GM08714 (cell line): ENCODE data around the gene CACNA2D2.
A peak's percentile ranks its signal among the peaks of the same experiment; 100 is the strongest.

Source experiments
- H3K4me3 ChIP-seq: fragments of 200-500 bp; sonication (Bioruptor generic); 2 replicates; pipeline ENCODE4 v1.5.1; 2014; ENCODE audit warnings: mild to moderate bottlenecking, low read length, inconsistent platforms
- ZNF274 ChIP-seq: IDR thresholded peaks from 2 replicates; pipeline ENCODE4 v1.6.1; 2012; ENCODE audit warnings: mild to moderate bottlenecking, low read depth, low read length

The CACNA2D2 gene

DNA sequence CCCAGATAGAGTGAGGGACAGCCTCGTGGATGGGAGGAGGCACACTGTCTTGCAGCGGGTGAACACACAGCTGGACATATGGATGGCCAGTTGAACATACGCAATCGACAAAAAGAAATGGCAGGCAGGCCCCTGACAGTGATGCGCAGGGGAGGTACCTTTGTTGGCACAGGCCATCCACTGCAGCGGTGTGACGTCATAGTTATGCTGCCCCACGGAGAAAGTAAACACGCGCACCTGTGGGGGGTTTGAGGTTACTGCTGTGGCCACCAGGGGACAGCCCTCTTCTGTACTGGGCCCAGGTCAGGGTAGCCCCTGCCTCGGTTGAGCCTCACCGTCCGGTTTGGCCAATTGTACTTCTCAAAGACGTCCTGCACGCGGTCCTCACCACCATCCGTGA is 124.7 kb downstream of the CACNA2D2 start:
- TF ChIP-seq ZNF274: no peak
- H3K4me3 ChIP-seq: no peak overlapping the region

DNA sequence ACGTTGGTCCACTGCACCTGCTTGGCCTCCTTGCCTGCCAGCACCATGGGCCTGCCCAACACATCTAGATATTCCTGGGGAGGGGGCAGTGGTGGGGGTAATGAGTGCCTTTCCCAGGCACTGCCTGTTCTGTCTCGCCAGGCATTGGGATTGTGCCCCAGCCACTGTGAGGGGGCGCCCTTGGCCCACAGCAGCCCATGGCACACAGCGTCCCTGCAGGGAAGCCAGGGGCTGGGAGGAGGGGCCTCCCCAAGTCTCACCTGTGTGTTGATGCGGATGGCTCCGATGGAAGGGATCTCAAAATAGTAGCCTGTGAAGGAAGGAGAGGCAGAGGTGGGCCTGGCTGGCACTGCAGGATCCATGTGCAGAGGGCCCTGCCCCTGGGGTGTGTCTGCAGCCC is 125.4 kb downstream of the CACNA2D2 start:
- H3K4me3 ChIP-seq: no peak overlapping the region
- TF ChIP-seq ZNF274: no peak

DNA sequence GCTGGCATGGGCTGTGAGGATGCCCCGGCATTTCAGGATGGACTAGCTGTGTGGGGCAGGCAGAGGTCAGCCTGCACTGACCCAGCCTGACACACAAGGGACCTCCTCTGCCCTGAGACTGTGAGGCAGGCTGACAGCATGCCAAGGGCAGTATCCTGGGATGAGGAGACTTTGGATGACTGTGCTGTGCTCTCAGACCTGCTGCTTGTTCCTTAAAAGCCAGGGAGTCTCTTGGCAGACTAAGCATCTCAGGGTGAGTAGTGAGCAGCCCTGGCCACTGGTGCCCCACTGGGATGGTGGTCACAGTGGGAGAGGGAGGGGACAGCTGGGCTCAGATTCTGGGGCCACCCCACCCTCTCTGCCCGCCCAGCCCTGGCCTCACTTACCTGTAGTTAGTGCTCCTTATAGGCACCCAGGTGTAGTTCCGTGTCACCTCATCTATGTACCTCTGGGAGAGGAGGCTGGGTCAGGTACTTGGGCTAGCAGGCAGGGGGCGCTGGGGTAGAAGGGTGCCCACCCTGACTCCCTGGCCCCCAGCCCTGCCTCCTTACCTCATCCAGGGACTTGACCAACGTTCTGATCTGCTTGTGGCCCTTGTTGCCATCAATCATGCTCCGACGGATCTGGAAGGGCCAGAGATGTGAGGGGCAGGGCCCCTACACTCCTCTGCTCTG is 128.0 kb downstream of the CACNA2D2 start:
- no peak for TF ChIP-seq ZNF274
- no peak overlapping the region for H3K4me3 ChIP-seq

DNA sequence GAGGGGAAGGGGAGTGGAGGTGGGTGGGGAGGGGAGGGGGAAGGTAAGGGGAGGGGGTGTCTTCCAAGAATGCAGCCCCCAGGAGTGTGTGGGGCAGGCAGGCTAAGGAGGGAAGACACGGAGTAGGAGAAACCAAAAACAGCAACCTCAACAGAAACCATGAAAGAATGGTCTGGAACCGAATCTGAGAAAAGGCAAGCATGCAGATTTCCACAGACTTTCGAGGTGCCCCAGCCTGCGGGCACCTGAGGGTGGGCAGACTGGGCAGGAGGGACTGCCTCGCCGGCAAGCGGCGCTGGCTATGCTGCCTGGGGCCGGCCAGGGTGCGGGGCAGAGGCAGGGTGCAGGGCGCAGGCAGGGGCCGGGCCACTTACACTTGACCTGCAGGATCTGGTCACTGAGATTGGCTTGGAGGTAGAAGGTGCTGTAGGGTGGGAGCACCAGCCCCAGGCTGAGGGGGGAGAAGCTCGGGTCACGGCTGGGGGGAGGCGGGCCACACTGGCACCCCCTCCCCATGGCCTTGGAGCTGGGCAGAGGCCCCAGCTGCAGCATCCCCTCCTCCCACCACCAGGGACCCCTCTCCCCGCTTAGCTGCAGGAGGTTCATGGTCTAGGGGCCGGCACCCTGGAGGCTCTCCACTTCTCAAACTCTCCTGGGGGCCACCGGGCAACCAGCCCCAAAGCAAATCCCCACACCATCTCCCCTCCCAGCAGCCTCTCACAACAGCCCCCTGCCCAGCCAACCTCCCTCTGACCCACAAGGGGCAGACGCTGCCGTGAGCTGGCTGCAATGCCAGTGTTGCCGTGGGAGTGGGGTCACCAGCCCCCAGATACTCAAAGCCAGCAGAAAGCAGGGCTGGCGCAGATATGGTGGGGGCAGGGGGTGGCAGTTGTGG is 128.8 kb downstream of the CACNA2D2 start:
- TF ChIP-seq ZNF274: no peak
- no peak overlapping the region for H3K4me3 ChIP-seq

DNA sequence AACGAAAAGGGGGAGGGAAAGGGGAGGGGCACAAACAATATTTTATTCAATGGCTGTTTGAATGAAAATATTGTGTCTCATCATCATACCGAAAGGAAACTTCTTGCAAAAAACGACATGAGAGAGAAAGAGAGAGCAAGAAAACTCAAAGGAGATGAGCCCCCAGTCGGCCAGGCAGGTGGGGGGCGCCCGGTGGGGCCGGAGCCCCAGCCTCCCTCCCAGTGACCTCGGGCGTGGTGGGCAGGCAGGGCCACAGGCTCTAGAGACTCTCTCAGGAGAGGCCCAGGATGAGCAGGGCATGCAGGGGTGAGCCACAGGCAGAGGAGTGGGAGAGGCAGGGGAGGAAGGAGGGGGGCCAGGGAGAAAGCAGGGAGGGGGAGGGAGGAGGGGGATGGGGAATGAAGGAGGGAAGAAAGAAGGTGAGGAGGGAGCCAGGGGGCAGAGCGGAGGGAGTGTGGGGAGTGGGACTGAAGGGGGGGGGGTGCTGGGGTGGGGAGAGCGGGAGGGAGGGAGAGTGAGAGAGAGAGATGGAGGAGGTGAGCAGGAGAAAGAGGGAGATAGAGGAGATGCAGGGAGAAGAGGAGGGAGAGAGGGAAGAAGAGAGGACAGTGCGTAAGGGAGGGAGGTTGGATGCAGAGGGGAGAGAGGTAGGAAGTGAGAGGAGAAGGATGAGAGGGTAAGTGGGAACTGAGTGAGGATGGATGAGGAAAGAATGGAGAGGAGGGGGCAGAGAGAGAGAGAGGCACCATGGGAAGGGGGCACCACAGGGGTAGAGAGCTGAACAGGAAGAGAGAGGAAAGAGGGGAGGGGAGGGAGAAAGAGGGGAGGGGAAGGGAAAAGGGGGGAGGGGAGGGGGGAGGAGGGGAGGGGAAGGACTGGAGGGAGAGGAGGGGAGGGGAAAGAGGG is 130.0 kb downstream of the CACNA2D2 start:
- H3K4me3 ChIP-seq: no peak overlapping the region
- no peak for TF ChIP-seq ZNF274

DNA sequence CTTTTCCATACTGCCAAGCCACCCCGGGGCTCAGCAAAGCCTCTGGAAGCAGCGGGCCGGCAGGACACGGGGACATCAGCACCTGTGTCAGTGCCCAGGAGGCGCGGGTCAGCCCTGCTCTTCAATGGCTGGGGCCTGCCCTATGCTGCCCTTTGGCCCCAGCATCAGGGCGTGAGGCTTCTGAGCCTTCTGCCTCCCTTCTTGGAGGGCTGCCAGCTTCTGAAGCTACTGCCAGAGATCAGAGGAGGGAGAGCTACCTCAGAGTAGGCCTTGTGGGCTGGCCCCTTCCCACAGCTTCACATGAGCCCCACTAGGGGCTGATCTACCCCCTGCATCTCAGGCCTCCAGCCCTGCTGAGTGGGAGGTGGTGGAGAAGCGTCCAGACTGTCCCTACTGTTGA is 131.1 kb downstream of the CACNA2D2 start:
- no peak for TF ChIP-seq ZNF274

DNA sequence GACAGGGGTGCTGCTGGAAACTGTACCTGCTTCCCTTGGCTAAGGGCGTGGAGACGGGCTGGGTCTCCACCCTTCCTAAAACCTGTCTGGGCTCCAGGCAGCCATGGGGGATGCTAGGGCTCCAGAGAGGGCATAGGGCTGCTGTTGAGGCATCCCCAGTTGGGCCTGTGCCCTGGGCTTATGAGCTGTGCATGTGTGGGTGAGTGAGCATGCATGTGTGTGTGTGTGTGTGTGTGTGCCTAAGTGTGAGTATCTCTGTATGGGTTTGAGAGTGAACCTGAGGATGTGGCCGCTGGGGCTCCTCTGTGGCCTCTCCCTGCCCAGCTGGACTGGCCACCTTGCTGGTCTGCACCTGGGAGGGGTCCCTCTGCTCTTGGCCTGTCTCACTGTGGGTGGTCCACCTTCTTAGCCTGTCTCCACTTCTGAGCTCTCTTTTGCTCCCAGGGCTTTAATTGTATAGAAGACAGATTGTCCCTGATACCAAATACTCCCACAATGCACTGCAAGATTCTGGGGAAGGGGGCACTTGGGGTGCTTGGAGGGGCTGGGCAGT is 132.2 kb downstream of the CACNA2D2 start:
- no peak for TF ChIP-seq ZNF274
- H3K4me3 ChIP-seq: no peak overlapping the region

More for the DNA sequence above, 131.1 kb downstream of the CACNA2D2 start:
- H3K4me3 ChIP-seq: no peak overlapping the region

DNA sequence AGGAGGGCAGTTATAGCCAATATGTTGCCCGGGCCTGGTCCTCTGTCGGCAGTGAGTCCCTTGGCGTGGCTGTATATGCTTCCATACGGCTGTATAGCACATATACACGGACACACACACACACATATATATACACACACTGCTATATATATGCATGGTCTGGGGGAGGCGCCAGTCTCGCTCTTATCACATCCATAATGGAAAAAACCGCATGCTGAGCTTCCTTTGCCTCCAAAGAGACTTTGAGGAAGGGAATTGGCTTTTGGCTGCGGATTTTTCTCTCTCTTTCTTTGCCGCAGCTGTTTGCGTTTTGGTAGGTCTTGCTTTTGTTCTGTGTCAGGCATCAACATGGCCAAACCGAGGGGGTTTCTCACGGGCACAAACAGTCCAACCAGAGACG is 132.8 kb downstream of the CACNA2D2 start:
- no peak for TF ChIP-seq ZNF274
- no peak overlapping the region for H3K4me3 ChIP-seq

DNA sequence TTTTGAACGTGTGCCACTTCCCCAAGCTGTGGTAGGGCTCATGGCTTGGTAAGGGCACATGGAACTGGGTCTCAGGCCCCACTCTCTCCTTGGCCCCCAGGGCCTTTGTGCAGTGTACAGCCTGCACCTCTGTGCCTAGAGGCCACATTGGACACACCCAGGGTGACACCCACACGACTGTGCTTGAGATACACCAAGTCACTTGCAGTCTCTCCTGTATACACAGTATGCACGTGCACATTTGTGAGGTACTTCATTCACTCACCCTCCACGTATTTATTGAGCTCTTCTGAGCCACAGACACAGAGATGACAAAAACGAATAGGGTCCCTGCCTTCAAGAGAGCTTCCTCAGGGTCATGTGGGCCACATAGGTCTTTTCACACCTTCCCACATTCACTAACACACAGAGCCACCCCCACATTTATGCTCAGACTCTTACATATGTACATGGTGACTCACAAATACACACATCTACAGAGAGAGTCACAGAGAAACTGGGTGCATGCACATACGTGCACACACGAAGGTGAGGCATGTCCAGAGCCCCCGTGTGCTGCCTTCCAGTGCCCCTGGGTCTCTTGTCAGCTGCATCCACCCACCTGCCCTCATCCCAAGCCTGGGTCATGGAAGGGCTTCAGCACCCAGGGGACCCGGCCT is 134.3 kb downstream of the CACNA2D2 start:
- TF ChIP-seq ZNF274: no peak

DNA sequence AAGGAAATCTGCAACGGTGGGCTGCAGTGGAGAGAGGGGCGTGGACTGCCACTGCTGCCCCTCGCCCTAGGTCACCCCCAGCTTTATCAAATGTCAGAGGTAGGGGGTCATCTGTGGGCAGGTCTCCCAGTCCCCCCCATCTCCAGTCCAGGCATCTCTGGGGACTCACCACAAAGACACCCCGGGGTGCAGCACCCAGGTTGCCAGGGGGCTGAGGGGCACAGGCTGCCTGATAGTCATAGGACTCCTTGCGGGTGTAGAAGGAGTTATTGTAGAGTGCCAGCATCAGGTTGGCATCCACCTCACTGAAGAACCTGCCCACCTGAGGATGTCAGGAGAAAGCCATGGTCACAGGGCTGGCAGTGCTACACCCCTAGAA is 137.6 kb downstream of the CACNA2D2 start:
- no peak overlapping the region; the same call in 1 of the 2 replicates for H3K4me3 ChIP-seq
- TF ChIP-seq ZNF274: no peak

More for the DNA sequence above, 134.3 kb downstream of the CACNA2D2 start:
- no peak overlapping the region for H3K4me3 ChIP-seq

DNA sequence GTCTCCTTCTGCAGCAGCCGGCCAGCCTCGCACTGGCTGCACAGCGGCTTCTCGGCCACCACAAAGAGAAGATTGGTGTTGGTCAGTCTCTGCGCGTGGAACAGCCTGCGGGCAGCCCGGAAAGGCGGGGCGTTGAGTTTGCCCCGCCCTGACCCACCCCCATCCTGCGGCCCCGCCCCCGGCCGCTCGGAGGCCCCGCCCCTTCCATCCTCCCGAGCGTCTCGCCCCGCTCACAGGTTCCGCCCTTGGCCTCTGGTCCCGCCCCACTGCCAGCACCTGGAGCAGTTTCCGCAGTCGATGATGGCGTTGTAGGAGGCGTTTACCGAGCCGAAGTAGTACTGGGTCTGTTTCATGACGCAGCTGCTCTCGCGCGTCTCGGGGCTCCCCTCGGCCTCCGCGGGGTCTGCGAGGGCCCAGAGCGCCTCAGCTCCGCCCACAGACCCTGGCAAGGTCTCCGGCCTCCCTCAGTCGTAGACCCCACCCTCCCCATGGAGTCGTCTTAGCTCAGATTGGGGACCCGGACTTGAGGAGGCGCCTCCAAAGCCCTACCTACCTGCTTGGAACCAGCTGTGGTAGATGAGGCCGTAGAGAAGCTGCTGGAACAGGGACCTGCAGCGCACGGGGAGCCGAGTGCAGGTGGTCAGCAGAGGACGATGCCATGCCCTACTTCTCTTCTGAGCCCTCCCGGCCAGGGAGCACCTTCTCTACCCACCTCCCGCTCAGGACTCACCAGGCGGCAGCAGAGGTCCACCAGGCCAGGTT is 138.2 kb downstream of the CACNA2D2 start:
- H3K4me3 ChIP-seq: peak overlapping the region; percentile 50; the same call in 1 of the 2 replicates
- TF ChIP-seq ZNF274: no peak

DNA sequence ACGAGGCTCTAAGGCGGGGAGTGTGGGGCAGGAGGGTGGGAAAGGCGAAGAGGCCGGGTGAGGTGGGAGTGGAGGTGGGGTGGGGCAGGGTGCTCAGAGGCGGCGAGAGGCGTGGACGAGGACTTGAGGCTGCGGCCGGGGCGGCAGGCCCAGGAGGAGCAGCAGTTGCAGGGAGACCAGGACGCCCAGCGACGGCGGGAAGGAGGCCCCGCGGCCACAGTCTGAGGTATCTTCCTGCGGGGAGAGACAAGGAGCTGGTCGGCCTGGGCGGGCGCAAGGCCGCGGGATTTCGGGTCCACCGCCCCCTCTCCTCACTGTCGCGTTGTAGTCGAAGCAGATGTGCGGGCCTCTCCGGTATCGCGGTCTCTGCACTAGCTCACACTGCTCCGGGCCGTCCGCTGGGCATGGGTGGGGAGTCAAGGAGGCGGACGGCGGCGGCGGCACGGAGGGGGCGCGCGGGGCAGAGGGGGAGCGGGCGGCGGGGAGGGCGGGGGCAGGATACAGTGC is 138.8 kb downstream of the CACNA2D2 start:
- no peak for TF ChIP-seq ZNF274
- no peak overlapping the region; the same call in 1 of the 2 replicates for H3K4me3 ChIP-seq

DNA sequence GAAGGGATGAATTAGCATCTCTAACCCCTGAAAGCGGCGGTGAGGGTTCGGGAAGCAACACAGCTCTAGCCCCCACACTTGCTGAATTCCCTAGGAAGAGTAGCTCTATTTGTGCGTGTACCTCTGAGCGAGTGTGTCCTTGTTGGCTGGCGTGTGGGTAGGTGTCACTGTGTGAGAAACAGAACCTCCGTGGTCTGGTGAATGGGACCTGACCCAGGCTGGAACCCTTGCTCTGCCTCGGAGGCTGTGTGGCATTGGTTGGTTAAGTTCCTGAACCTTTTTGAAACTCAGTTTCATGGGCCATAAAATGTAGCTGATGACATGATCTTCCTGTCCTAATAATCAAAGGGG is 143.7 kb downstream of the CACNA2D2 start:
- no peak for TF ChIP-seq ZNF274
- no peak overlapping the region for H3K4me3 ChIP-seq
